WTC11 (cell line): Measurements from ENCODE around the gene EBNA1BP2.

Experiments used
- CREB1 ChIP-seq: sonication (generic); formaldehyde crosslinking; IDR thresholded peaks from 2 replicates; pipeline ENCODE4 v1.8.0; 2023; ENCODE audit warnings: mild to moderate bottlenecking, missing genetic modification reagents
- NFYB ChIP-seq: sonication (generic); formaldehyde crosslinking; conservative IDR thresholded peaks from 2 replicates; pipeline ENCODE4 v1.8.0; 2022; ENCODE audit warnings: low read depth, missing genetic modification reagents
- ZBTB21 ChIP-seq: sonication (generic); formaldehyde crosslinking; IDR thresholded peaks from 2 replicates; pipeline ENCODE4 v1.8.1; 2023; ENCODE audit warnings: mild to moderate bottlenecking, missing genetic modification reagents, borderline replicate concordance
- TF ChIP-seq, protein P1 (sequence below): sonication (generic); formaldehyde crosslinking; IDR thresholded peaks from 2 replicates; pipeline ENCODE4 v1.8.0; 2022; ENCODE audit warnings: missing genetic modification reagents
- TF ChIP-seq, protein P2 (sequence below): fragments of 200-600 bp; IDR thresholded peaks from 2 replicates; pipeline ENCODE4 v1.8.0; 2022; ENCODE audit warnings: antibody characterized with exemption

DNA sequence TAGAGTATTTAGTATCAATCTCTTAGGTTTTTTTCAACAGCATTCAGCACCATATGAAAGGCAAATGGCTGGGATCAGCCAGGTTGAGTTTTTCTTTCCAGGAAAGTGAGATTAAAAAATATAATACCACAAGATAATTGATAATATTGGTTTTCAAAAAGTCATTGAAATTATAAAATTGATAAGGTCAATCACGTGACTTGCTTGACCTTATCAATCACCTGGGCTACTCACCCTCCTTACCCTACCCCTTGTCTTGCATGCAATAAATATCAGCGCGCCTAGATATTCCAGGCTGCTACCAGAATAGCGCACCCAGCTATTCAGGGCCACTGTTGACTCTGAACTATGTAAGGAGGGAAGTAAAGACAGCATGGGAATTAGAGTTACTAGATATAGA lies 31.5 kb downstream of the EBNA1BP2 start:
- TF ChIP-seq ZBTB21 (CRISPR knock-in tag) (no peak), NFYB (CRISPR knock-in tag) (no peak), CREB1 (CRISPR knock-in tag) (no peak)
- TF ChIP-seq, protein P1, sequence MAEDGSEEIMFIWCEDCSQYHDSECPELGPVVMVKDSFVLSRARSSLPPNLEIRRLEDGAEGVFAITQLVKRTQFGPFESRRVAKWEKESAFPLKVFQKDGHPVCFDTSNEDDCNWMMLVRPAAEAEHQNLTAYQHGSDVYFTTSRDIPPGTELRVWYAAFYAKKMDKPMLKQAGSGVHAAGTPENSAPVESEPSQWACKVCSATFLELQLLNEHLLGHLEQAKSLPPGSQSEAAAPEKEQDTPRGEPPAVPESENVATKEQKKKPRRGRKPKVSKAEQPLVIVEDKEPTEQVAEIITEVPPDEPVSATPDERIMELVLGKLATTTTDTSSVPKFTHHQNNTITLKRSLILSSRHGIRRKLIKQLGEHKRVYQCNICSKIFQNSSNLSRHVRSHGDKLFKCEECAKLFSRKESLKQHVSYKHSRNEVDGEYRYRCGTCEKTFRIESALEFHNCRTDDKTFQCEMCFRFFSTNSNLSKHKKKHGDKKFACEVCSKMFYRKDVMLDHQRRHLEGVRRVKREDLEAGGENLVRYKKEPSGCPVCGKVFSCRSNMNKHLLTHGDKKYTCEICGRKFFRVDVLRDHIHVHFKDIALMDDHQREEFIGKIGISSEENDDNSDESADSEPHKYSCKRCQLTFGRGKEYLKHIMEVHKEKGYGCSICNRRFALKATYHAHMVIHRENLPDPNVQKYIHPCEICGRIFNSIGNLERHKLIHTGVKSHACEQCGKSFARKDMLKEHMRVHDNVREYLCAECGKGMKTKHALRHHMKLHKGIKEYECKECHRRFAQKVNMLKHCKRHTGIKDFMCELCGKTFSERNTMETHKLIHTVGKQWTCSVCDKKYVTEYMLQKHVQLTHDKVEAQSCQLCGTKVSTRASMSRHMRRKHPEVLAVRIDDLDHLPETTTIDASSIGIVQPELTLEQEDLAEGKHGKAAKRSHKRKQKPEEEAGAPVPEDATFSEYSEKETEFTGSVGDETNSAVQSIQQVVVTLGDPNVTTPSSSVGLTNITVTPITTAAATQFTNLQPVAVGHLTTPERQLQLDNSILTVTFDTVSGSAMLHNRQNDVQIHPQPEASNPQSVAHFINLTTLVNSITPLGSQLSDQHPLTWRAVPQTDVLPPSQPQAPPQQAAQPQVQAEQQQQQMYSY = no peak
- TF ChIP-seq, protein P2, sequence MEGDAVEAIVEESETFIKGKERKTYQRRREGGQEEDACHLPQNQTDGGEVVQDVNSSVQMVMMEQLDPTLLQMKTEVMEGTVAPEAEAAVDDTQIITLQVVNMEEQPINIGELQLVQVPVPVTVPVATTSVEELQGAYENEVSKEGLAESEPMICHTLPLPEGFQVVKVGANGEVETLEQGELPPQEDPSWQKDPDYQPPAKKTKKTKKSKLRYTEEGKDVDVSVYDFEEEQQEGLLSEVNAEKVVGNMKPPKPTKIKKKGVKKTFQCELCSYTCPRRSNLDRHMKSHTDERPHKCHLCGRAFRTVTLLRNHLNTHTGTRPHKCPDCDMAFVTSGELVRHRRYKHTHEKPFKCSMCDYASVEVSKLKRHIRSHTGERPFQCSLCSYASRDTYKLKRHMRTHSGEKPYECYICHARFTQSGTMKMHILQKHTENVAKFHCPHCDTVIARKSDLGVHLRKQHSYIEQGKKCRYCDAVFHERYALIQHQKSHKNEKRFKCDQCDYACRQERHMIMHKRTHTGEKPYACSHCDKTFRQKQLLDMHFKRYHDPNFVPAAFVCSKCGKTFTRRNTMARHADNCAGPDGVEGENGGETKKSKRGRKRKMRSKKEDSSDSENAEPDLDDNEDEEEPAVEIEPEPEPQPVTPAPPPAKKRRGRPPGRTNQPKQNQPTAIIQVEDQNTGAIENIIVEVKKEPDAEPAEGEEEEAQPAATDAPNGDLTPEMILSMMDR = no peak
